PC-9 (cell line): ENCODE results near the gene VSIG10.

Experiments
- CTCF ChIP-seq: fragments of 200-600 bp; sonication (generic); conservative IDR thresholded peaks from 2 replicates; pipeline ENCODE4 v1.6.1; 2017; ENCODE audit warnings: mixed run types, antibody characterized with exemption, mild to moderate bottlenecking, moderate library complexity
- EZH2 ChIP-seq: fragments of 200-600 bp; sonication (generic); IDR thresholded peaks from 2 replicates; pipeline ENCODE4 v1.8.0; 2017; ENCODE audit warnings: antibody characterized with exemption, low read depth

GRCh38 chr12:118107011-118107410 is 3.2 kb upstream of the VSIG10 start:
- TF ChIP-seq CTCF (no peak), EZH2 (no peak)
